NOMO-1 treated with dmso at 0.1 percent for 144 hours (cell line): Measurements from ENCODE around the gene NDST1.
A peak's percentile ranks its signal among the peaks of the same experiment; 100 is the strongest.

Source experiments
- DNase-seq: peaks from one replicate; lab custom pipeline; 2025; ENCODE audit not compliant: unreplicated experiment; lab: John Stamatoyannopoulos, UW

Gene NDST1

GRCh38 chr5:150561571-150562275 lies 53.8 kb downstream of the NDST1 start:
- no peak for DNase-seq

GRCh38 chr5:150562832-150563231 lies 54.9 kb downstream of the NDST1 start:
- DNase-seq: peak; percentile 7

- no peak for DNase-seq
These were observed 57.9 kb downstream of the NDST1 start for GRCh38 chr5:150565868-150566267.

- peak; percentile 57 for DNase-seq
These were observed 59.2 kb downstream of the NDST1 start for GRCh38 chr5:150567031-150567717.

DNA sequence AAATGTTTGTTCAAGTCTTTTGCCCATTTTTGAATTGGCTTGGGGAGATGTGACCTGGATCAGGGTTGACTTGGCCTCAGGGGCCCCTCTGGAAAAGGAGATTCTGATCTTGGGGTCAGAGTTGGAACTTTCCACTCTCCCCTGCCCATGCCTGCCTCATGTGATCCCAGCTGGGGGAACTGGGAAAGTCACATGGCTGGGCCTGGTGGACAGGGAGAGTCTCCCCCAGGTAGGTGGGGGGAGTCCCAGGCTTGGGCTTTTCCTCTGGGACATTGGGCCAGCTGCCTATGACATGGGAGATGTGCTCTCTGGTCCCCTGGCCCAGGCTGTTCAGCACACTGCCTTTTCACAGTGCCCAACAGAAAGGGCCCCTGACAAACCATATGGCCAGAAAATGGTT lies 60.7 kb downstream of the NDST1 start:
- DNase-seq: no peak

DNA sequence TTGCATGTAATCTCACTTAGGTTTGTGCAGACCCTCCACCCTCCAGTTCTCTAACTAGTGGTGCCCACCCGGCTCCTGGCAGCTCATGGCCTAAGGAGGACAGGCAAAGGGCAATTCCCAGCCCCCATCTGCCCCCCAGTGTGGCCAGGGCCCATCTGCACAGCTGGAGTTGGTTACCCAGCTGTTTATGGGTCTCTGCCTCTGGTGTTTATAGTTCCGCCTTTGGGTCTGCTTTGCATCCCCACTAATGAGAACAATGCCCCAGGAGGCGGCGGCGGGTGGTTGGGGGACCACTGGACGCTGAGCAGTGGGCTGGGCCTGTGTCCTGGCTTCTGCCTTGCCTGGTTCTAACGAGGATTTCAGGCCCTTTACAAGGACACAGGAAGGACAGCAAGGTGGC lies 62.4 kb downstream of the NDST1 start:
- DNase-seq: no peak

GRCh38 chr5:150571836-150572235 lies 63.9 kb downstream of the NDST1 start:
- no peak for DNase-seq

- no peak for DNase-seq
These were observed 65.3 kb downstream of the NDST1 start for GRCh38 chr5:150573216-150573615.

DNA sequence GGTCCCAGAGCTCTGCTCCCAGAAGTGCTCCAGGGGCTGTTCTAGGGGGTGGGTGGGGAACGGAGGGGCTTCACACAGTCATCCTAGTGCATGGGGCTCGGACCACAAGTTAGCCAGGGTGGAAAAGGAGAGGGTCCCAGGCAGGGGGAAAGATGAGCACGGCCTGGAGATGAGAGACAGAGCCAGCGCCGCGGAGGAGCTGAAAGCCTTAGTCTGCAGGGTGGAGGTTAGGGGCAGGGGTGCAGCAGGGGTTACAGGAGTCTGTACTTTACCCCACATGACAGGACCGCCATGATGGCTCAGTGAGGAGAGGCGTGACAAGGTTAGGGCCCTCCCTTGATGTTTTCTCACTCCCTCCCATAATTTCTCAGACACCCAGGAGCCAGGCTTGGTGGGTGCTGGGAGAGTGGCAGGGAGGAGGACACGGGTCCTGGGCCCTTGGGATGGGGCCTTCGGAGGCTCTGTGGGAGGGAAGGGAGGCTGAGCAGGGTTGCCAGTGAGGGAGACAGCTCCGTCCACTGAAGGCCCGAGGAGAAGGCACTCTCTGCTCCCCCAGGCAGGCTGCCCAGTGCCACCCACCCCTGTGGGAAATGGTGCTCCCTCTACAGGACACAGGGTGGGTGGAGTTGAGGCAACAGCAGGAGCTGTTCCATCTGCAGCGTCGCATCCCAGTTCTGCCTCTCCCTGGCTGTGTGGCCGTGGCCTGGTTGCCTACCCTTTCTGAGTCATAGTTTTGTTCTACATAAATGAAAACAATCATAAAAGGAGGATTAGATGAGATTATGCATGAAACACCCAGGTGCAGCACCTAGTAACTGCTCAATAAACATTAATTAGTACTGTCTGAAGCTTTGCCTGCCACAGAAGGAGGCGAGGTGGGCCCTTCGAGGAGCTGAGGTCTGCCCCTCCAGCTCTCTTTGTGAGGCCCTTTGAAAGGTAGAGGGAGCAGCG lies 66.2 kb downstream of the NDST1 start:
- no peak for DNase-seq

DNA sequence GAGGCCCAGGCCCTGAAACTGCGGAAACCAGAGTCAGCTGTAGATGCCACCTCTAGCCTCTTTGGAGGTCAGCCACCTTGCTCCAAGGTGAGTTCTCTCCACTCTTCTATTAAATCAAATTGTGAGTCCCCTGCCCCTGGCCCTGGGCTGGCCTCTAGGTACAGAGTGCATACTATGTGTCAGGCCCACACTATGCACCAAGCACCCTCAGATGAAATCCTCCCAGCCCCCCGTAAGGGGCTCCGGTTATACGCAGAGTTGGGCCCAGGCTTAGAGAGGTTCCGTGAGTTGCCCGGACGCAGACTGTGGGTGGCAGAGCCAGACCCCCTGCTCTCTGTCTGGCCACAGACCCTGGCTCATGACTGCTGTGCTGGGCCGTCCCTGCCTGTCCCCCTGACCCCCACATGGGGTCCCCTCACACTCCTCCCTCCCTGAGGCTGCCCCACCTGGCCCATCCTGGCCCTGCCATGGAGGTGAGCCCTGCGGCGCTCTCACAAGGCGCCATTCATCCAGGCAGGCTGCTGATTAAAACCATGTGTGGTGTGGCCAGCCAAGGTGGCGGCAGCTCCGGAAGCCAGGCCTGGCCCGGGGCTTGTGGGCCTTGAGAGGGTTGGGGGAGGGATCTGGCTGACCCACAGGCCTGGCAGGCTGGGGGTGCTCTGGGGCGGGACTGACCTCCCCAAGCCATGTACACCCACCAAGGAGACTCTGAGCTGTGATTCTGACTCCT lies 67.1 kb downstream of the NDST1 start:
- DNase-seq: no peak

GRCh38 chr5:150575745-150576448 lies 68.0 kb downstream of the NDST1 start:
- no peak for DNase-seq

DNA sequence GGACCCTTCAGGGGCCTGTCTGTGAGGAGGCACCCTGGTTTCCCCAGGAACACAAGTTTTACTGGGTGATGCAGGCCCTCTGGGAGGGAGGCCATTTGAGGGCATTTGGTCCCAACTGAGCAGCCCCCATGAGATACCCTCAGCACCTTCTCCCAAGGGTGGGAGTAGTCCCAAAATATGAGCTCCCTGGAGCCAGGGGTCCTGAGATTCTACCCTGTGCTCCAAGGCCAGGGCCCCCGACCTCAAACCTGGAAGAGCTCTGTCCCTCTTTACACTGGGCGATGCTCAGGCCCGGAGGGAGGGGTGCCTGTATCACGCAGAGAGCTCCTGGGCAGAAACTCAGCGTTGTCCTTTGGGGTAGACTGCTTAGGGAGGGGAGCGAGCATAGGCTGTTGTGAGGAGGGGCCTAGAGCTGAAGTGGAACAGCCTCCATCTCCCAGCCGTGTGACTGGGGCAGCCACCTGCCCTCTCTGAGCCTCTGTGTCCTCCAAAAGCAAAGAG lies 68.6 kb downstream of the NDST1 start:
- no peak for DNase-seq

- DNase-seq: no peak
These were observed 69.6 kb downstream of the NDST1 start for GRCh38 chr5:150577378-150578139.

- no peak for DNase-seq
These were observed 71.0 kb downstream of the NDST1 start for GRCh38 chr5:150578781-150579461.

- DNase-seq: no peak
These were observed 71.8 kb downstream of the NDST1 start for GRCh38 chr5:150579462-150580400.

- no peak for DNase-seq
These were observed 73.0 kb downstream of the NDST1 start for GRCh38 chr5:150580917-150581316.

- no peak for DNase-seq
These were observed 74.5 kb downstream of the NDST1 start for GRCh38 chr5:150582241-150583109.
